ENCODE measurements around the gene ELAC2.
"Not testable (repeated sequence)": the region's sequence is repeated elsewhere in the genome, so short reads cannot be mapped to it uniquely, and the experiment has no call there.

The ELAC2 gene

DNA sequence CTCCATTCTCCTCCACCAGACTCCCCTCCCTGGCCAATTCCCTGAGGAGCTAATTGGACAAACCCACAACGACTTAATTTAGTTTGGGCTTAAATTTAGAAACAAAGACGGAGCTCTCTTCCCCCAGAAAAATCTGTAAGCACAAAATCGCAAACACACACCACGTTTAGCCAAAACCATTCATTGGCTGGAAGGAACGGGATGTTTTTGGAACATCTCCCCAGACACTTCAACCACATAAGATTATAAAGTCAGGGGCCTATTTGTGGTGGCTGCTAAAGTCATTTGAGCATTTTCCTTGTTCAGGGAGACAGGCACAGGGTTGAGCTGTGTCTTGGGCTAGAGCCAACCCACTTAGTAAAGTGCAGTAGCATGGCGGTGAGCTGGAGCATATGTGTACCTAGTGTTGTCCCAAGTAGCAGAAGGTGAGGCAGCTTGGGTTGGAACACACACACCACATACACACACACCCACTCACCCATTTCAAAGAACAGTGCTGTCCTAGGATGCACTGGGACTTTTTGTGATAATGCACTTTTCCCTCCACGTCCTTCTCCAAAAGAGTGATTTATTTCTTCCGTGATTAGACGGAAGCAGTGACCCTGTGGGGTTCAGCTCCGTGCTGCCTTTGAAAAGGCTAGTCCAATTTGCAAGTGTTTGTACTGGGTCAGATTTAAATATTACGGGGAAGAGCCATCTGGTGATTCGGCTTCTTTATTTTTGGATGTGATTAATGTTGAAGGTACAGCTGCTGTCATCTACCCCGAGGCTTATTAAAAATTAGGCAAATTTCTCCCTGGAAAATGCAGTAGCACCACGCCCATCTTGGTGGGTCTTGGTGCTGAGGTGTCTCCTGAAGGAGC, 32.2 kb downstream of the ELAC2 start:
- peak; percentile 10 for DNase-seq

GRCh38 chr17:12983991-12984884, 33.6 kb downstream of the ELAC2 start:
- no peak for DNase-seq

DNA sequence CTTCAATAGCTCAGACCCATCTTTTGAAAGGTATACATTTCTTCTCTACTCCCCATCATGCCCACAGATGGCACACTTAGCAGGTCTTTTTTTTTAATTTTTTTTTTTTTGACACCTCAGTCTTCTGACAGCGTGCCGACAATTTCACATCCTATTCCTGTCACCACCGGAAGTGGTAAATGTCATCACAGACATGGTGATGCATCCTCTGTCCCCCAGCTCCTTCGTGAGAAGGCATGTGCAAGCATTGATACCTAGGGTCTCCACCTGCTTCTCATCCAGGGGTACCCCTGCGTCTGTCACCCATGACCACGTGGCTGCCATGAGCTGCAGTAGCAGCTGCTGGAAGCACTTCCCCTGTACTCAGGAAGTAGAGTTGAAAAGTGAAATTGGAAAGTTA, 35.6 kb downstream of the ELAC2 start:
- DNase-seq = no peak

DNA sequence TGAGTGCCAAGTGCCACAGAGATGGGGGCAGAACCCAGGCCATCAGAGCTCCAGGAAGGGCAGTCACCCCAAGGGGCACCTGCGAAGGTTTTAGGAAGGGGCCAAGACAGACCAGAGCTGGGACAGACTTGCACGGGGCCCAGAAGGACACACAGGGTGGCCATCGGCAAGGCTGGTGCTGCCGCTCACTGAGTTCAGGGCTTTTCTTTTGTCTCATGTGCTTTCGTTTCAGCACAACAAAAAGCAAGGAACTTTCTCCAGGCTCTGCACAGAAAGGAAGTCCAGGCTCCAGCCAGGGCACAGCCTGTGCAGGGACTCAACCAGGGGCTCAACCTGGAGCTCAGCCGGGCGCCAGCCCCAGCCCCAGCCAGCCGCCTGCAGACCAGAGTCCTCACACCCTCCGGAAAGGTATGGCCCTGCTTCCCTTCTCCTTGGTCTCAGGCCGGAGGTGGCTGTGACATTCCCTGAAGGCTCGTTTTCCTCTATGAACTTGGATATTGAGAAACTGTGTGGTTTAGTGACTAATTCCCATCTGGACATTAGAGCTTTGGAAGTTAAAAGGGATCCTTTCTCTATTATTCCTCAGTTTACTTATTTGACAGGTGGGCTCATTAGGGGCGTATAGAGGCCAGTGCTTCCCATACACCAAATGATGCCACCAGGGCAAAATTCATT, 37.9 kb downstream of the ELAC2 start:
- no peak for DNase-seq

DNA sequence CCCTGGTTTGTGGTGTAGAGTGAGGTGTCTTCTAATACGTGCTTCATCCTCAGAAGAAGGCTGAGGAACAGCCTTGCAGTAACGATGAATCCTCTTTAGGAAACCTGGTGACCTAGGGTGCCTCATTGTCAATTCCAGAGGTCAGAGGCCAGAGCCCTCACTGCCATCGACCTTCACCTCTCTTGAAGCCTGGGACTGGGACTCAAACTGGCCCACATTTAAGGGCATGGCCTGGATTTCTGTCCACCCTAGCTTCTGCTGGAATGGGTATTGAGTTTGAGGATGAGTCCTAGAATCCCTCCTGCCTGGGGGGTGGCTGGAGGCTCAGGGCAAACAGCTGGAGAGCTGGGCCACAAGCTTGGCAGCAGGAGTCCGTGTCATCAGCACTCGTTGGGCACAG, 38.6 kb downstream of the ELAC2 start:
- DNase-seq = no peak

DNA sequence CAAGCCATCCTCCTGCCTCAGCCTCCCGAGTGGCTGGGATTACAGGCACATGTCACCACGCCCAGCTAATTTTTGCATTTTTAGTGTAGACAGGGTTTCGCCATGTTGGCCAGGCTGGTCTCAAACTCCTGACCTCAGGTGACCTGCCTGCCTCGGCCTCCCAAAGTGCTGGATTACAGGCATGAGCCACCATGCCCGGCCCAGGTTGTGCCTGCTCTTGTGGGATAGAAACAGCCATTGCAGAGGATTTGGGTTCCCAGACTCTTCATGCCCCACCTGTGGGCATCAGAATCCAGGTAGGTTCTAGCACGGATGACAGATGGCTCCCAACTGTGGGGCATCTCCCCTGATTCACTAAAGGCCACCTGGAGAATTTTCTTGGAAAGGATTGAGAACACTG, 39.0 kb downstream of the ELAC2 start:
- not testable (repeated sequence) for DNase-seq

GRCh38 chr17:12977008-12977751, 40.6 kb downstream of the ELAC2 start:
- no peak for DNase-seq

DNA sequence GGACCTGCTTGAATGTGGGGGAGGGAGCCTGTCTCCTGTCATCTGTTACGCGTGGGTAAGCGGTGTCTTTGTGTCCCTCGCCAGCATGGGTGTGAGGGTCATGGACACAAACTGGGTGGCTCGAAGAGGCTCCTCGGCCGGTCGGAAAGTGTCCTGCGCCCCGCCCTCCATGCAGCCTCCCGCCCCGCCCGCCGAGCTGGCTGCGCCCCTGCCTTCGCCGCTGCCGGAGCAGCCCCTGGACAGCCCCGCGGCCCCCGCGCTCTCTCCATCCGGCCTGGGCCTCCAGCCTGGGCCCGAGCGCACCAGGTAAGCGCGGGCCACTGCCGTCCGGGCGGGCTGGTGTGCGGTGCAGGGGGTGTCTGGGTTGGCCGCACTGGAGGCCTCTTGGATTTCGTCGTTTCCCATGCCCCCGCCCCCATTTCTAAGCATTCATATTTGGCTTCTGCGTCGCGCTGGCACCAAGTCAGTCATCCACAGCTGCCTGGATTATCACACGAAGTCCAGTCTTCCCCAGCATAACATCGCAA, 43.8 kb downstream of the ELAC2 start:
- DNase-seq = no peak

DNA sequence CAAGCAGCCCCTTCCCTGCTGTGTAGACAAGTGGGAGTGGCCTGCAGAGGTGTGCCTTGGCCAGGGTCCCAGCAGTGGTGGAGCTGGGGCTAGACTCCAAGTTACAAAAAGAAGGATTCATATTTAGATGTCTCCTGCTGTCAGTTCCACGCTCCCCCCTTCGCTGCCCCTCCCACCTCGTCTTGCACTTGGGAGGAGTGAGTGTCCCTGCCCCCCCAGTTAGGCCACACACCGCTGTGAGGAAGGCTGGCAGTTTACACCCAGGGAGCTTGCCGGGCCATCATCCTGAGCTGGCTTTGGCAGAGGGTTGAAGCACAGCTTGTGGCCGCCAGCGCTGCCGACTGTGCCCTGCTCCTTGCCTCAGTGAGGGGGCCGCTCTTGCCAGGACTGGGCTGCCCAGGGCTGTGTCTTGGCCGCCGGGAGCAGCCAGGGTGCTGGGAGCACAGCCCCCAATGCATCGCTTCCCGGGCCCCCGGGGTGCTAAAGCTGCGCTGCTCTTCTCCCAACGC, 44.3 kb downstream of the ELAC2 start:
- no peak for DNase-seq

GRCh38 chr17:12967962-12968361, 49.9 kb downstream of the ELAC2 start:
- no peak for DNase-seq

DNA sequence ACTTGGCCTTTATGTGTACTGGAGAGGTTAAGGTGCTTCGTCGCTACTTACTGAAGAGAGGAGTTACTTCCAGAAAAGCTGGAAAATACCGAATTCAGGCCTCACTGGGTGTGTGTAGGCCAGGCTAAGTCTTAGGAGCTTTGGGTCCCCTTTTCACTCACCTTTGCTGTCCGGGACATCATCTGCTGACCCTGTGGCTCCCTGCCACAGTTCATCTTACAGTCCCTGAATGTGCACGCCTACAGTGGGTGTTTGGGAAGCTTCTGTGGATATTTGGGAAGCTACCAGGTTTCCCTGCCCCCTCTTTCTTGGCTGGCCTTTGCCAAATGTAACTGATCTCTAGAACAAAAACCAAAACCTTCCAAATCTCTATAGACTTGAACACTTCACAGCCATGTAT, 51.4 kb downstream of the ELAC2 start:
- no peak for DNase-seq

- no peak for DNase-seq
Observed at GRCh38 chr17:12965988-12966387, 51.8 kb downstream of the ELAC2 start.

DNA sequence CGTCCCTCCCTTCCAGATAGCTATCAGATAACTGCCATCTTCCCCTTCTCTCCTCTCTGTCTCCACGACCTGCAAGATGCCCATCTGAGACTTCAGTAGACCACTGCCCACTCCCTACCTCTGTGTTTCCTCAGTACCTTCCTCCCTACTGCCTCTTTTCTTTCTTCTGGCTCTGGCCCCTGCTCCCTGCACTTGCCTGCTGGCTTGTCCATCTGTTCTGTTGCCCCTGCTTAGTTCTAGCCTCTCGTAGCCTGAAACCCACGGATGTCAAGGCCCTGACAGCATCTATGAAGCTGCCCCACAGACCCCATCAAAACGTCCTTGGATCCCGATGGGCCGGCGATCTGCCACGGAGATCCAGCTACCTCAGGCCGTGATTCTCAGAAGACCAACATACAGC, 53.0 kb downstream of the ELAC2 start:
- DNase-seq = no peak

GRCh38 chr17:12964162-12964561, 53.7 kb downstream of the ELAC2 start:
- no peak for DNase-seq

GRCh38 chr17:12963505-12963904, 54.3 kb downstream of the ELAC2 start:
- no peak for DNase-seq

- DNase-seq = no peak
Observed at GRCh38 chr17:12961655-12962054, 56.2 kb downstream of the ELAC2 start.

- no peak for DNase-seq
Observed at GRCh38 chr17:12959441-12959840, 58.4 kb downstream of the ELAC2 start.

GRCh38 chr17:12958786-12959185, 59.0 kb downstream of the ELAC2 start:
- no peak for DNase-seq

GRCh38 chr17:12955521-12955920, 62.3 kb downstream of the ELAC2 start:
- no peak for DNase-seq

- DNase-seq = no peak
Observed at GRCh38 chr17:12953156-12953555, 64.7 kb downstream of the ELAC2 start.

GRCh38 chr17:12952012-12952411, 65.8 kb downstream of the ELAC2 start:
- DNase-seq = no peak

DNA sequence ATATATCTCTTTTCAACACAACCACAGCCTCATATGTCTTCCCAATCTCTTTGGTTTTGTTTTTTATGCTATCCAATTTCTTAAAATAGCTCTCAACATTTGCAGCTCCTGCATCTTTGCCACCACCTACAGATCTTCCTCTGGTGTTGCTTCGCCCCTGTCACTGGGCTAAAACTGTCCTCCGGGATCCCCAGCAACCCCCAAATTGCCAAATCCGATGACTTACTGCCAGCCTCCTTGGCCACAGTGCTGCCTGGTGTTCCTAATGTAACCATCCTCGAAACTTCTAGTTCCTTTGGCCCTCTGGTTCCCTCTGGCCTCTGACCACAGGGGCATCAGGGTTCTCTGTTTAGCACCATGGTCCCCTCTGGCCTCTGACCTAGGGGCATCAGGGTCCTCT, 70.8 kb downstream of the ELAC2 start:
- no peak for DNase-seq

Data from NCI-H1092 treated with DMSO at 0.1 percent for 48 hours (cell line).